Pancreas (tissue), 10 donors: ENCODE data around the gene INO80E. TPM values are rescaled to one million over a fixed set of nuclear protein-coding genes. Genes with fewer than 3 reads are reported as not detected.

Experiments used
- ATAC-seq, 4 donors: fragments of 200-7000 bp; cut with Tn5 transposase; one replicate each; pipeline versions ENCODE4 v1.8.0 to v1.9.1; 2020; ENCODE audit warnings: mild to moderate bottlenecking in 4 of 4, moderate library complexity in 4 of 4
- DNase-seq, 6 donors: peaks; one replicate each; pipeline ENCODE4 v3.0.0-alpha.2; 2020
- FAIRE-seq: peaks from 2 replicates; lab custom pipeline; 2012; peaks lifted over from hg19 to GRCh38; lab: Jason Lieb, UNC
- H3K27ac ChIP-seq, 4 donors: fragments of 200-600 bp; sonication (generic); 1 replicate in 3 of 4; 2 replicates in 1 of 4; pipeline versions ENCODE4 v1.5.0 to v1.8.0; 2020
- H3K27me3 ChIP-seq, 4 donors: fragments of 200-600 bp; one replicate each; pipeline ENCODE4 v1.8.0; 2021
- H3K36me3 ChIP-seq, 3 donors: fragments of 200-600 bp; sonication (generic) in 1 of 3; one replicate each; pipeline versions ENCODE4 v1.5.0 to v1.8.0; 2020 to 2021
- H3K4me1 ChIP-seq, 3 donors: fragments of 200-600 bp; one replicate each; pipeline ENCODE4 v1.8.0; 2021
- H3K4me3 ChIP-seq, 4 donors: fragments of 200-600 bp; sonication (generic) in 2 of 4; one replicate each; pipeline versions ENCODE4 v1.5.0 to v1.8.0; 2020 to 2021
- H3K9me3 ChIP-seq, 4 donors: fragments of 200-600 bp; one replicate each; pipeline ENCODE4 v1.8.0; 2021
- WGBS, 2 donors: extraction: QIAGEN DNeasy Blood & Tissue Kit; methylation state at CpG; one replicate each; pipeline ENCODE4 v1.1.7; 2013; 5-methylcytosine and 5-hydroxymethylcytosine counted together
- intact Hi-C, 3 donors: fragments of 100-400 bp; cut with DNase I; formaldehyde crosslinking; loops; one replicate each; pipeline versions ENCODE4 v1.11.1 to v1.14.2; 2022
- polyA plus RNA-seq, 2 donors: library from polyadenylated mRNA; stranded (reverse); fragments of 200-250 nt; gene quantifications; one replicate each; pipeline ENCODE4 v1.2.3, GENCODE V29; 2013
- total RNA-seq, 6 donors: library from RNA; stranded (reverse); fragmentation: NEBNext Ultra II Directional in 4 of 6; extraction: Animal tissue kit (Norgen Biotek cat#: 25700) in 4 of 6; gene quantifications; one replicate each; pipeline versions ENCODE4 v1.2.1 to v1.2.4, GENCODE V29; 2021 to 2023
- TF ChIP-seq, protein P1 (sequence below), 4 donors: fragments of 200-600 bp; sonication (generic) in 3 of 4; IDR thresholded peaks; one replicate each; pipeline versions ENCODE4 v1.5.0 to v1.8.0; 2021; ENCODE audit warnings: antibody characterized with exemption in 4 of 4
- donor health status: healthy with polysubstance abuse.
- donor health status: DM: no; HTN: no; CAD: no; lungs with moderate emphysema.
- donor health status: DM: no; HTN: no; CAD: no.
- donor health status: control.
- donor health status: control.
- donor health status: Bipolar disorder and iron deficiency.
- donor health status: DM: yes; HTN: yes; CAD: no.
- donor health status: DM: no; HTN: no; CAD: no.
- donor health status: DM: no; HTN: no; CAD: no.
- donor health status: DM: yes; HTN: yes; CAD: no.

INO80E gene, protein sequence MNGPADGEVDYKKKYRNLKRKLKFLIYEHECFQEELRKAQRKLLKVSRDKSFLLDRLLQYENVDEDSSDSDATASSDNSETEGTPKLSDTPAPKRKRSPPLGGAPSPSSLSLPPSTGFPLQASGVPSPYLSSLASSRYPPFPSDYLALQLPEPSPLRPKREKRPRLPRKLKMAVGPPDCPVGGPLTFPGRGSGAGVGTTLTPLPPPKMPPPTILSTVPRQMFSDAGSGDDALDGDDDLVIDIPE
- 10 to 100 TPM; 24.0 to 46.8 (median 30.1) TPM for total RNA-seq
- polyA plus RNA-seq, result 100 to 1,000 TPM in 1 of 2 donors, 10 to 100 TPM in 1; 51.0 to 113 TPM

DNA sequence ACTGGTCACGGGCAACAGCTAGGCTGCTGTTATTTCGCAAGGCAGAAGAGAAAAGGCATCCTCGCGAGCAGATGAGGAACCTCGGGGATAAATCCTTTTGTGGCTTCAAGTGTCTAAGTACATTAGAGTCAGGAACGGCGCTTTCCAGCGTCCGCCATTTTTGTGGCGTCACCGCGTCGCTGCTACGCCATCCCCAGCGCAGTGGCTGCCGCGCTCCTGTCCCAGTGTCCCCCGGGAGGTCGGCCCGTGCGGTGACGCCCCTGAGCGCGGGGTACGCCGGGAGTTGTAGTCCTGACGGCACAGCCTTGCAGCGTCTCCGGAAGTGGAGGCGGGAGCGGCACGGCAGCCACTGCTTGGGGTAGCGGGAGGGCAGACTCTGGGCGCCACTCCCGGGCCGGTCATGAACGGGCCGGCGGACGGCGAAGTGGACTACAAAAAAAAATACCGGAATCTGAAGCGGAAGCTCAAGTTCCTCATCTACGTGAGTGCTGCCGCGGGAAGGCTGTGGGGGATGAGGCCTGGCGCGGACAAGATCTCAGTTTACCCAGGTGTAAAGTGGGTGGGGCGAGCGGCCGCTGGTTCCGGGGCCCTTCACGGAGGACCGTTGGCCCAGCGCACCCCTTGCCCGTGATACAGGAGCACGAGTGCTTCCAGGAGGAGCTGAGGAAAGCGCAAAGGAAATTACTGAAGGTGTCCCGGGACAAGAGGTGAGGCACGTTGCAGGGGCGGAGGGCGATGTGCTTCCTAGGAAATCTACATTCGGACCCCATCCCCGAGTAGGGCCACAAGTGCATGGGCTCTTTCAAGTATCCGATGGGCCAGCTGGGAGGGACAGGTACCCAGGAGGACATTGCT lies at the start of gene INO80E:
Gene INO80E, plus strand, starts transcription at position 331 of the 855 bp plus-strand sequence. Its CDS starts 70 bp downstream, at position 401.
- 0% methylated on average over 58 to 65 of the region's 65 CpGs for WGBS, 2 donors
- Histone ChIP-seq H3K4me1 (peaks cover 4 to 9% (median 8%) of the 10 kb centered on the region in 3 donors), H3K36me3 (no peaks in the 10 kb centered on the region), H3K9me3 (no peaks in the 10 kb centered on the region), H3K27me3 (no peaks in the 10 kb centered on the region), H3K27ac (peak within 1 kb of the TSS; percentile 85 to 97 (median 96)), H3K4me3 (peak within 1 kb of the TSS; percentile 66 to 93 (median 82))
- intact Hi-C loops, result no loop called here
- FAIRE-seq (no peak), ATAC-seq (peak; percentile 97 to 99 (median 98)), DNase-seq (peak; percentile 98 to 100 (median 99))
- TF ChIP-seq, protein P1, sequence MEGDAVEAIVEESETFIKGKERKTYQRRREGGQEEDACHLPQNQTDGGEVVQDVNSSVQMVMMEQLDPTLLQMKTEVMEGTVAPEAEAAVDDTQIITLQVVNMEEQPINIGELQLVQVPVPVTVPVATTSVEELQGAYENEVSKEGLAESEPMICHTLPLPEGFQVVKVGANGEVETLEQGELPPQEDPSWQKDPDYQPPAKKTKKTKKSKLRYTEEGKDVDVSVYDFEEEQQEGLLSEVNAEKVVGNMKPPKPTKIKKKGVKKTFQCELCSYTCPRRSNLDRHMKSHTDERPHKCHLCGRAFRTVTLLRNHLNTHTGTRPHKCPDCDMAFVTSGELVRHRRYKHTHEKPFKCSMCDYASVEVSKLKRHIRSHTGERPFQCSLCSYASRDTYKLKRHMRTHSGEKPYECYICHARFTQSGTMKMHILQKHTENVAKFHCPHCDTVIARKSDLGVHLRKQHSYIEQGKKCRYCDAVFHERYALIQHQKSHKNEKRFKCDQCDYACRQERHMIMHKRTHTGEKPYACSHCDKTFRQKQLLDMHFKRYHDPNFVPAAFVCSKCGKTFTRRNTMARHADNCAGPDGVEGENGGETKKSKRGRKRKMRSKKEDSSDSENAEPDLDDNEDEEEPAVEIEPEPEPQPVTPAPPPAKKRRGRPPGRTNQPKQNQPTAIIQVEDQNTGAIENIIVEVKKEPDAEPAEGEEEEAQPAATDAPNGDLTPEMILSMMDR (IDR thresholded peaks at IDR 0.05), result no peak

DNA sequence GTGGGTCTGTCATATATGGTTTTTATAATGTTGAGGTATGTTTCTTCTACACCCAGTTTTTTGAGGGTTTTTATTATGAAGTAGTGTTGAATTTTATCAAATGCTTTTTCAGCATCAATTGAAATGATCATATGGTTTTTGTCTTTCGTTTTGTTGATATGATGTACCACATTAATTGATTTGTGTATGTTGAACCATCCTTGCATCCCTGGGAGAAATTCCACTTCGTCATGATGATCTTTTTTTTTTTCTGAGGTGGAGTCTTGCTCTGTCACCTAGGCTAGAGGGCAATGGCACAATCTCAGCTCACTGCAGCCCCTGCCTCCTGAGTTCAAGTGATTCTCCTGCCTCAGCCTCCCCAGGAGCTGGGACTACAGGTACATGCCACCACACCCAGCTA lies 48.1 kb upstream of the INO80E start:
- no peaks in the 10 kb centered on the region for H3K27me3 ChIP-seq
- intact Hi-C loops, result no loop called here
- no peak for DNase-seq
- no peaks in the 10 kb centered on the region for H3K9me3 ChIP-seq
- H3K4me3 ChIP-seq, result no peak overlapping the region
- H3K27ac ChIP-seq, result no peak overlapping the region
- no peak for FAIRE-seq
- ATAC-seq, result no peak
- no peaks in the 10 kb centered on the region for H3K4me1 ChIP-seq
- H3K36me3 ChIP-seq, result no peaks in the 10 kb centered on the region
- TF ChIP-seq, protein P1 (IDR thresholded peaks at IDR 0.05), result no peak
- WGBS, 2 donors, result 73 to 85% methylated on average over 2 of the region's 2 CpGs

DNA sequence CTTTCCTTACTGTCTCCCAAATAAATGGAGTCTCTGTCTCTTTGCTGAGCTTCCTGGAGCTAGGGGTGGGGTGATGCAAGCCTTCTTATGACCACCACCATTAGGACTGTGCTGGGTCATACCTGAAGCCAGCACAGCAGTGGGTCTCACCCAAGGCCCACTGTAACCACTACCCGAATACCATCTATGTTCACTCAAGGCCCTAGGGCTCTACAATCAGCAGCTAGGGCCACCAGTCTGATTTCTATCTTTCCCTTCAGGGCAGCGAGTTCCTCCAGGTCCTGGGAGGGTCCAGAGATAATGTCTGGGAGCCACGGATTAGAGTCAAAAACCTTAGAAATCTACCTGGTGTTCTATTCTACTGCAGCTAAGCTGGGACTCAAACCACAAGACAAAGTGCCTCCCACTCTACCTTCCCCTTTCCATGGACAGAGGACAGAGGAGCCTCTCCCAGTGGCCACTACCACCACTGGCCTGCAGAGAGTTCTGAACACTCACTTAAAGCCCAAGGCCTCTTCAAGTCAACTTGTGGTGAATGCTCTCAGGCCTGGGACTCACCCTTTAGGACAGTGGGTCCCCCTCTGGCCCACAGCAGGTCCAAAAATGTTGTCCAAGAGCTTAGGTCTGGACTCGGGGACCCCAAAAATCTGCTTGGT lies 45.1 kb upstream of the INO80E start:
- no peak for ATAC-seq

DNA sequence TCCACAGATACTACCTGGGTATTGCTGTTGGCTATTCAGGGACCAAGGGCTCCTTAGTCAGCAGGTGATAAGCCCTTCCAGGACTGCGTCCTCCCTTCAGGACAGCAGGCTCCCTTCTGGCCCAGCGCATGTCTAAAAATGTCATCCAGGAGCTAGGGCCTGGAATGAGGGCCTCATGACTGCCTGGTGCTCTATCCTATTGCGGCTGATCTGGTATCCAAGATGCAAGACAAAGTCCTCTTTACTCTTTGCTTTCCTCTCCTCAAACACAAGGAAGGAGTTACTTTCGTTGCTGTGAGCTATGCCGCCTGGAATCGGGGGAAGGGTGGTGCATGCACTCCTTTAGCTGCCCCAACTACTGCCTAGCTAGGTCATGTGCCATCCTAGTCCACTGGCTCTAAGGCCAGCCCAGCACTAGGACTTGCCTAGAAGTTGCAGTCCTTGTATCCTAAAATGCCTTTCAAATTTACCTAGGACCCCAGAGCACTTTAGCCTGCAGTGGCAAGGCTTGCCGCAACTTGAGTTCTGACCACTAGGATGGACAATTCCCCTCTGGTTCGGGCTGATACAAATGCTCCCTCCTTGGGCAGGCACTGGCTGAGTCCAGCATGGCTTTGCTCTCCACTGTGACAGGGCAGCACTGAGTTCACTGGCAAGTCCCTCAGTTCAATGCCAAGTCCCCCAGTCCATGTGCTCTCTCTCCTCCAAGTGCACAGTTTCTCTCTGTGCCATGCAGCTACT lies 44.2 kb upstream of the INO80E start:
- H3K27ac ChIP-seq, result no peak overlapping the region
- no peak overlapping the region for H3K4me3 ChIP-seq
- no peak for FAIRE-seq
- WGBS, 2 donors, result 85 to 87% methylated on average over 8 of the region's 8 CpGs
- no peaks in the 10 kb centered on the region for H3K36me3 ChIP-seq
- no peaks in the 10 kb centered on the region for H3K4me1 ChIP-seq
- intact Hi-C loops, result no loop called here
- no peaks in the 10 kb centered on the region for H3K27me3 ChIP-seq
- no peak for ATAC-seq
- no peak for DNase-seq
- no peaks in the 10 kb centered on the region for H3K9me3 ChIP-seq
- TF ChIP-seq, protein P1 (IDR thresholded peaks at IDR 0.05), result no peak

More for the DNA sequence above, 45.1 kb upstream of the INO80E start:
- H3K4me1 ChIP-seq, result no peaks in the 10 kb centered on the region
- FAIRE-seq (no peak), DNase-seq (no peak)
- H3K27ac ChIP-seq, result no peak overlapping the region
- TF ChIP-seq, protein P1 (IDR thresholded peaks at IDR 0.05), result no peak
- 81 to 89% methylated on average over 4 of the region's 4 CpGs for WGBS, 2 donors
- intact Hi-C loops, result no loop called here
- no peaks in the 10 kb centered on the region for H3K36me3 ChIP-seq
- H3K27me3 ChIP-seq, result no peaks in the 10 kb centered on the region
- no peak overlapping the region for H3K4me3 ChIP-seq
- H3K9me3 ChIP-seq, result no peaks in the 10 kb centered on the region
